Muscle layer of colon (tissue), 2 donors: Measurements from ENCODE around the gene CHRDL2.
"Not testable (repeated sequence)": the region's sequence is repeated elsewhere in the genome, so short reads cannot be mapped to it uniquely, and the experiment has no call there.

Experiments used
- H3K27ac ChIP-seq: one replicate; pipeline ENCODE4 v1.7.0; 2013; ENCODE audit warnings: low read depth, mild to moderate bottlenecking, low read length, moderate library complexity
- H3K27me3 ChIP-seq, 2 donors: one replicate each; pipeline ENCODE4 v1.7.0; 2013; ENCODE audit warnings: low read length in 2 of 2, mild to moderate bottlenecking in 2 of 2; ENCODE audit not compliant: insufficient read depth in 2 of 2, control insufficient read depth in 1 of 2
- H3K36me3 ChIP-seq: one replicate; pipeline ENCODE4 v1.7.0; 2013; ENCODE audit warnings: mild to moderate bottlenecking, low read length; ENCODE audit not compliant: insufficient read depth
- H3K4me1 ChIP-seq: one replicate; pipeline ENCODE4 v1.7.0; 2013; ENCODE audit warnings: mild to moderate bottlenecking, low read length; ENCODE audit not compliant: insufficient read depth
- H3K4me3 ChIP-seq, 2 donors: one replicate each; pipeline ENCODE4 v1.7.0; 2013; ENCODE audit warnings: low read length in 2 of 2, low read depth in 1 of 2, mild to moderate bottlenecking in 1 of 2, moderate library complexity in 1 of 2
- H3K9ac ChIP-seq: one replicate; pipeline ENCODE4 v1.7.0; 2013; ENCODE audit warnings: low read length
- H3K9me3 ChIP-seq: one replicate; pipeline ENCODE4 v1.7.0; 2013; ENCODE audit warnings: mild to moderate bottlenecking, low read length
- donor health status: abdominal sarcoma.
- donor health status: Adenocarcinoma of cecum.

Gene CHRDL2

GRCh38 chr11:74673693-74674360 is 57.4 kb downstream of the CHRDL2 start:
- no peak overlapping the region for H3K4me3 ChIP-seq
- no peaks in the 10 kb centered on the region for H3K36me3 ChIP-seq
- H3K9ac ChIP-seq: no peak overlapping the region
- no peaks in the 10 kb centered on the region for H3K27me3 ChIP-seq
- H3K4me1 ChIP-seq: peaks cover 25% of the 10 kb centered on the region
- peak overlapping the region; percentile 29 for H3K27ac ChIP-seq
- H3K9me3 ChIP-seq: no peaks in the 10 kb centered on the region

- Histone ChIP-seq H3K9ac (no peak overlapping the region), H3K4me1 (peaks cover 25% of the 10 kb centered on the region), H3K9me3 (no peaks in the 10 kb centered on the region), H3K4me3 (no peak overlapping the region), H3K27me3 (no peaks in the 10 kb centered on the region), H3K36me3 (no peaks in the 10 kb centered on the region), H3K27ac (peak overlapping the region; percentile 29)
Observed at GRCh38 chr11:74672956-74673692, 58.1 kb downstream of the CHRDL2 start.

- Histone ChIP-seq H3K27ac (peak overlapping the region; percentile 29), H3K36me3 (no peaks in the 10 kb centered on the region), H3K4me1 (peaks cover 25% of the 10 kb centered on the region), H3K9ac (no peak overlapping the region), H3K4me3 (no peak overlapping the region), H3K9me3 (no peaks in the 10 kb centered on the region), H3K27me3 (no peaks in the 10 kb centered on the region)
Observed at GRCh38 chr11:74672332-74672955, 58.8 kb downstream of the CHRDL2 start.

GRCh38 chr11:74671520-74672196 is 59.6 kb downstream of the CHRDL2 start:
- H3K36me3 ChIP-seq: no peaks in the 10 kb centered on the region
- peaks cover 25% of the 10 kb centered on the region for H3K4me1 ChIP-seq
- no peak overlapping the region for H3K27ac ChIP-seq
- H3K9ac ChIP-seq: no peak overlapping the region
- H3K27me3 ChIP-seq: no peaks in the 10 kb centered on the region
- no peaks in the 10 kb centered on the region for H3K9me3 ChIP-seq
- no peak overlapping the region for H3K4me3 ChIP-seq

- H3K36me3 ChIP-seq: no peaks in the 10 kb centered on the region
- no peak overlapping the region for H3K9ac ChIP-seq
- H3K4me3 ChIP-seq: no peak overlapping the region
- peaks cover 25% of the 10 kb centered on the region for H3K4me1 ChIP-seq
- no peak overlapping the region for H3K27ac ChIP-seq
- no peaks in the 10 kb centered on the region for H3K27me3 ChIP-seq
- H3K9me3 ChIP-seq: no peaks in the 10 kb centered on the region
Observed at GRCh38 chr11:74670171-74670570, 61.1 kb downstream of the CHRDL2 start.

GRCh38 chr11:74669211-74670160 is 61.7 kb downstream of the CHRDL2 start:
- Histone ChIP-seq H3K9me3 (no peaks in the 10 kb centered on the region), H3K4me3 (no peak overlapping the region), H3K27ac (no peak overlapping the region), H3K9ac (no peak overlapping the region), H3K36me3 (no peaks in the 10 kb centered on the region), H3K27me3 (no peaks in the 10 kb centered on the region), H3K4me1 (peaks cover 25% of the 10 kb centered on the region)

GRCh38 chr11:74663315-74663714 is 67.9 kb downstream of the CHRDL2 start:
- Histone ChIP-seq H3K36me3 (no peaks in the 10 kb centered on the region), H3K4me1 (no peaks in the 10 kb centered on the region), H3K9me3 (no peaks in the 10 kb centered on the region), H3K4me3 (no peak overlapping the region), H3K9ac (no peak overlapping the region), H3K27ac (no peak overlapping the region), H3K27me3 (no peaks in the 10 kb centered on the region)

GRCh38 chr11:74662487-74663103 is 68.6 kb downstream of the CHRDL2 start:
- Histone ChIP-seq H3K27me3 (no peaks in the 10 kb centered on the region), H3K4me3 (no peak overlapping the region), H3K4me1 (no peaks in the 10 kb centered on the region), H3K9ac (no peak overlapping the region), H3K9me3 (no peaks in the 10 kb centered on the region), H3K36me3 (no peaks in the 10 kb centered on the region), H3K27ac (no peak overlapping the region)

- not testable (repeated sequence) for H3K27me3 ChIP-seq, H3K4me1 ChIP-seq
Observed at GRCh38 chr11:74659124-74659523, 72.1 kb downstream of the CHRDL2 start.

GRCh38 chr11:74654976-74655375 is 76.2 kb downstream of the CHRDL2 start:
- H3K27ac ChIP-seq: no peak overlapping the region
- no peak overlapping the region for H3K9ac ChIP-seq
- no peaks in the 10 kb centered on the region for H3K36me3 ChIP-seq
- H3K4me1 ChIP-seq: peaks cover 11% of the 10 kb centered on the region
- no peak overlapping the region for H3K4me3 ChIP-seq
- no peaks in the 10 kb centered on the region for H3K9me3 ChIP-seq
- H3K27me3 ChIP-seq: no peaks in the 10 kb centered on the region

More at GRCh38 chr11:74659124-74659523, 72.1 kb downstream of the CHRDL2 start:
- H3K4me3 ChIP-seq, H3K9me3 ChIP-seq, H3K9ac ChIP-seq, H3K36me3 ChIP-seq, H3K27ac ChIP-seq: not testable (repeated sequence)
